Bone marrow (tissue), 2 donors: Measurements from ENCODE around the gene ZNF71.
"Not testable (repeated sequence)": the region's sequence is repeated elsewhere in the genome, so short reads cannot be mapped to it uniquely, and the experiment has no call there.

Experiments used
- DNase-seq, 2 donors: peaks; one replicate each; lab custom pipeline; 2025; lab: John Stamatoyannopoulos, UW

ZNF71 gene

DNA sequence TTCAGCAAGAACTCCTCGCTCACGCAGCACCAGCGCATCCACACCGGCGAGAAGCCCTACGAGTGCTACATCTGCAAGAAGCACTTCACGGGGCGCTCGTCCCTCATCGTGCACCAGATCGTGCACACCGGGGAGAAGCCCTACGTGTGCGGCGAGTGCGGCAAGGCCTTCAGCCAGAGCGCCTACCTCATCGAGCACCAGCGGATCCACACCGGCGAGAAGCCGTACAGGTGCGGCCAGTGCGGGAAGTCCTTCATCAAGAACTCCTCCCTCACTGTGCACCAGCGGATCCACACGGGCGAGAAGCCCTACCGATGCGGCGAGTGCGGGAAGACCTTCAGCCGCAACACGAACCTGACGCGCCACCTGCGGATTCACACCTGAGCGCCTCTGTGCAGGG lies 27.3 kb downstream of the ZNF71 start:
- DNase-seq: no peak

DNA sequence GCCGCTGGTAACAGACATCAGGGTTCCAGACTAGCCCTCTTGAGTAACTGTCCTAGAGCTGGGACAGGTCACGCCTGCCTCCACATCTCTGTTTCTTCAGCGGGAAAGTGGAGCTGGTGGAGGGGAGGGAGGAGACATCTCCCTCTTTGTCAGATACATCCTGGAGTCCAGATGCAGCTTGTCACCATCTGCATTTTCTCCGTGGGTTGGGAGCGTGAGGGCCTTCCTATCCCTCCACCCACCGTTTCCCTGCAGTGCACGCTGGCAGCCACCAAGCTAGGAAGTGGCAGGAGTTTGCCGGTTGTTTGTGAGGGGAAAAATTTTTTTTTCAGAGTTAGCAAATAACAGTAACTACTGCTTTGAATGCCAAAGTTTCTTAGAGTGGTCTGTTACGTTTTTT lies 27.9 kb downstream of the ZNF71 start:
- DNase-seq: no peak

DNA sequence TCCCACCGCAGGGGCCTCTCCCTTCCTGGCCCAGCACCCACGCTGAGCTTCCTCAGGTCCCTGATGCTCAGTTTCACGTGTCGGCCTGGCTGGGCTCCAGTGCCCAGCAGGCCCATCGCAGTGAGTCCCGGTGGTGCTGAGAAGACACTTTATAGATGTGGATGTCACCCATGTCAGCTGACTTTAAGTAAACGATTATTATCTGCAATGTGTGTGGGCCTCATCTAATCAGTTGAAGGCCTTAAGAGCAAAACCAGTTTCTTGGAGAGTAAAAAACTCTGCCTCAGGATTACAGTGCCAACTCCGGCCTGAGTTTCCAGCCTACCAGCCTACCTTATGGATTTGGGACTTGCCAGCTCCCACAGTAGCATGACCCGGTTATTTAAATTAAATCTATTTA lies 30.6 kb downstream of the ZNF71 start:
- DNase-seq: no peak

DNA sequence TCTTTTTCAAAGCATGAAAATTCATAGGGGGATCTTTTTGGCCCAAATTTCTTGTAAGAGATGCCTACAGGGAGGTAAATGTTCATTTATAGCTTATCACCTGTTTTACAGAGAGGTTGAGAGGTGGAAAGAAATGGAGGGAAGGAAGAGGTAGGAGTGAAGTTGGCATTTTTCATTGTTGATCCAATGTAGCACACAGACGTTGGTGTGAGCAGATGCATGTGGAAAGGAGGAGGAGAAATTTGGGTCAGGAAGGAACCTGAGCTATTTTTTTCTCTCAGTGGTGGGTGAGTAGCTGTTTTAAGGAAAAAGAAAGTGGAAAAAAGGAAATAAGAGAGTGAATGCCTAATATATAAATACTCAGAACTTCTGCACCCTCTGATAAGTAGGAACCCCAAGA lies 37.9 kb downstream of the ZNF71 start:
- no peak for DNase-seq

GRCh38 chr19:56637976-56638555 lies 43.0 kb downstream of the ZNF71 start:
- DNase-seq: no peak

- DNase-seq: no peak
These were observed 44.1 kb downstream of the ZNF71 start for GRCh38 chr19:56639217-56639616.

GRCh38 chr19:56642711-56643459 lies 47.8 kb downstream of the ZNF71 start, which contains the start of gene SMIM17:
TSS of gene SMIM17 (plus strand) at chr19:56643159. CDS start at chr19:56645668, 2,509 bp downstream.
- no peak for DNase-seq

DNA sequence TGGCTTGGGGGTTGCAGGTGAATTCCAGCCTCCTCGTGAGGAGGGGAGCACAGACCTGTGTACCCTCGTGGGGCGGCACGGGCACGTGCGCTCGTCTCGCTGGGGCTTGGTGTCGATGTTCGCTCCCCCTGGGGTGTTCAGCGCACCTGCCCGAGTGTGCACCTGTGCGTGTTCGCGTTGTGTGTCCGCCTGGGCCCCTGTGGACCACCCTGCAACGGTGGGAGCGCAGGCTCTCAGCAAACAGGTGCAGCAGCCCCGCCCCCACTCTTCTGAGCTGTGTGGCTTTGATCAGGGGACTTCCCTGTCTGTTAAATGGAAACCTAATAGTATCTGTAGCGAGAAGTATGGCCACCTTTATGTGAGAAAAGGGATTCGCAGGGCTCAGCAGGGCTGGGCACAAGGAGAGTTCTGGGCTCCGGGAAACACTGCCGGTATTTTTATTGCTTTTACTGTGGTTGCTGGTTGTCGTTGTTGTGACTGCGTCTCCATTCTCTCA lies 48.4 kb downstream of the ZNF71 start:
- no peak for DNase-seq

DNA sequence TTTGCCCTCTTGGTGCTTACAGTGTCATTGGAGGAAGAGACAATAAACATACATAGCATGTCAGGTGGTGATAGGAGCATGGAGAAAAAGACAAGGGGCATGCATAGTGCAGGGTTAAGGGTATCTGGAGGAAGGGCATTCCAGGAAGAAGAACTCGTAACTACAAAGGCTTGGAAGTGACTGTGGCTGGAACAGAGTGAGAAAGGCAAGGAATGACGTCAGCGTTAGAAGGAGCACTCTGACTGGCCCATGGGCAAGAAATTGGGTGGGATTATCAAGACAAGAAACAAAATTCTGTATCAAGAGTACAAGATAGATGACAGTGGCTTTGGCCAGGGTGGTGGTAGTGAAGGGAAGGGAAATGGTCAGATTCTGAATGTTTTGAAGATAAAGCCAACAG lies 59.0 kb downstream of the ZNF71 start:
- DNase-seq: no peak

DNA sequence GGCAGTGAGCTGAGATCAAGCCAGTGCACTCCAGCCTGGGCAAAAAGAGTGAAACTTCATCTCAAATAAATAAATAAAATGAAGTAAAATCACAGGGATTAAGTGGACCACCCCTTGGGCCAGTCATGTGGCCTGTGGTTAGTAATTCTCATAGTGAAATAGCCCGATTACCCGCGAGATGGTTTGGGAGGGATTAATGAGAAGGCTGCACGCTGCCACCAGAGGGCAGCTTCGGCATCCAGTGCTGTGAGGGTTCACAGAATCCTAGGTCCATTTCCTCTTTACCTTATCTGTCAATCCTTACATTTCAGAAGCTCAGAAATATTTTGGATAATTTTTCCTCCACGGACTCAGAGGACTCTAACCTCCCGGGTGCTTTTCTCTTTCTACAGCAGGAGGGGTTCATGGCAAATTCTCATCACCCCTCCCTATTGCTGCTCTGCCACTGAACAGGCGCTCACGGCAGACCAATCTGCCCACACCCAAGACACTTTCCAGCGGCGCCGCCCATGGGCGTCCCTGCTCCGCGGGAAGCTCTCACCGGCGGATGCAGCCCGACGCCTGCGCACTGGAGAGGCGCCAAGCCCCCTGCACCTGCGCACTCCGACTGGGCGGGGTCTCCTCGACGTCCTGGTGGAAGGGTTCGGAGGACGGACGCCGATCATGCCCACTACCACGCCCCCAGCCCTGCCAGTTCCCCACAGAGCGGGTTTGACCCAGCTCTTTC lies 65.4 kb downstream of the ZNF71 start:
- no peak for DNase-seq

DNA sequence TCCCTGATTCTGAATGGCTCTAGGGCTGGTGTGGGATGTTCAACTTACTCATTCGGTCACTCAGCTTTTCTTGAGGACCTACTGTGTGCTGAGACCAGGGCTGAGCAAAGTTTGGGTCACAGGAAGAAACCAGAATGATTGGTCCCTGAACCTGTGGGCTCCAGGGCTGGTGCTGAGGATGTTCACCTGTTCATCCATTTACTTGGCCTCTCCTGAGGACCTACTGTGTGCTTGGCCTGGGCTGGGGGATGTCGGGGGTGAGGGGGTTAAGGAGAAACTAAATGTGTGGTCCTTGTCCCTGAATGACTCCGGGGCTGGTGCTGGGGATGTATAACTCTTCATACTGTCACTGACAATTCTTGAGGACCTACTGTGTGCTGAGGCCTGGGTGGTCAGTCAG lies 66.1 kb downstream of the ZNF71 start:
- DNase-seq: no peak

DNA sequence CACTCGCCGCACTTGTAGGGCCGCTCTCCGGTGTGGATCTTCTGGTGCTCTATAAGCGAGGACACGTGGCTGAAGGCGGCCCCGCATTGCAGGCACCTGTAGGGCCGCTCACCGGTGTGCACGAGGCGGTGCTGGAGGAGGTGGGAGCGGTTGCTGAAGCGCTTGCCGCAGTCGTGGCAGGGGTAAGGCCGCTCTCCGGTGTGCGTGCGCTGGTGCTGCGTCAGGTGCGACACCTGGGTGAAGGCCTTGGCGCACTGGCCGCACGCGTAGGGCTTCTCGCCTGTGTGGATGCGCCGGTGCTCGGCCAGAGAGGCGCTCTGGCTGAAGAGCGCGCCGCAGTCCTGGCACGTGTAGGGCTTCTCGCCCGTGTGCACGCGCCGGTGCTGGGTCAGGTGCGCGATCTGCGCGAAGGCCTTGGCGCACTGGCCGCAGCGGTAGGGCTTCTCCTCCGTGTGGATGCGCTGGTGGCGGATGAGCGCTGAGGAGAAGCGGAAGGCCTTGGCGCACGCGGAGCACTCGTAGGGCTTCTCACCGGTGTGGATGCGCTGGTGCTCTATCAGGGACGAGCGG lies 68.9 kb downstream of the ZNF71 start:
- DNase-seq: no peak

DNA sequence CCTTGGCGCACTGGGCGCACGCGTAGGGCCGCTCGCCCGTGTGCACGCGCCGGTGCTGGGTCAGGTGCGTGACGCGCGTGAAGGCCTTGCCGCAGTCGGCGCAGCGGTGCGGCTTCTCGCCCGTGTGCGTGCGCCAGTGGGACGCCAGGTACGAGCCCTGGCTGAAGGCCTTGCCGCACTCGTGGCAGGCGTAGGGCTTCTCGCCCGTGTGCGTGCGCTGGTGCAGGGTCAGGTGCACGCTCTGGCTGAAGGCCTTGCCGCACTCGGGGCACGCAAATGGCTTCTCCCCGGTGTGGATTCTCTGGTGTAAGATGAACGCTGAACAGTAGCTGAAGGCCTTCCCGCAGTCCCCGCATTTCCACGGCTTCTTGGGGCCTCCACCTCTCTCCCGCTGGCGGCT lies 69.4 kb downstream of the ZNF71 start:
- DNase-seq: no peak

DNA sequence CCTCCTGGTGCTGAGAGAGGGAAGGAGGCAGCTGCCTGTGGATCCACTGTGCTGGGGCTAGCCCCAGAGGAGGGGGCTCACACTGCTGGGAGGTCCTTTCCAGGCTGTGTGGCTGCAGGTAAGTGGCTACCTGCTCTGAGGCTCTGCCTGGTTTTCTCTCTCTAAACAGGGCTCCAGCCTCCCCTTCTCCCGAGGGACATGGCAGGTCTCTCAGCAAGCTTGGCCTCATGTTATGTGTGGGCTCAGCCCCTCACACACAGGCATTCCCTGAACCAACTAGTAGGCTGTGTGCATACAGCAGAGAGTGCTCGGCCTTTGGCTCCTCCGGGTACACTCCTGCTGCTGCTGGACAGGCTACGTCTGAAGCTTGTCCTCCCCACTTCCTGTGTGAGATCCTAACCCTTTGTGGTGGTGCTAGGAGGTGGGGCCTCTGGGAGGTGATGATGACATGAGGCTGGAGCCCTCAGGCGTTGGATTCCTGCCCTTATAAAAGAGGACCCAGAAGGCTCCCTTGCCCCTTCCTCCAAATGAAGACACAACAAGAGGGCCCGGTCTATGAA lies 72.3 kb downstream of the ZNF71 start:
- DNase-seq: no peak

GRCh38 chr19:56668676-56669075 lies 73.6 kb downstream of the ZNF71 start:
- DNase-seq: no peak

DNA sequence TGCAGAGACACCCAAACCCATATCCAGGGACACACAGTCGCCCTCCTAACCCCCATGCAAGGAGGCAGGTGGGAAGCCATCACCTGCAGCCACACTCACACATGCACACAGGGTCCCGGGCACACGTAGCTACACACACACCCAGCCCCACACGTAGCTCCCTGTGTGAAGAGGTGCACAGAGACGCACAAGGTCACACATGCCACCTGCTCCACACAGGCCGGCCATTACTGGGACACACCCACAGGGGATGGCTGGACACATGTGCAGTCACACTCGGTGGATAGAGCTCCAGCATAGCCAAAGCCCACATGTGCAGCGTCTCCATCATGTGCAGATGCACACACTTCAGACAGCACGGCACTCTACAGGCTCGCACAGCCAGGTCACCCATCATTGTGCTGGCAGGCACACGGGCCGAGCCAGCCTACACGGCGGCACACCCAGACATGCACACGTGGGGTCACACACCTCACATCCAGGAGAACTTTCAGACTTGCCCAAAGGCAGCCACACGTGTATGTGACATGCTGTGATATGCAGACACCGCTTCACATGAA lies 75.4 kb downstream of the ZNF71 start:
- DNase-seq: no peak

- DNase-seq: no peak
These were observed 76.0 kb downstream of the ZNF71 start for GRCh38 chr19:56670961-56671612.

GRCh38 chr19:56671613-56671994 lies 76.5 kb downstream of the ZNF71 start, which contains the start of gene ZNF835:
TSS of gene ZNF835 (minus strand) at chr19:56671757. CDS start at chr19:56665198, 6,559 bp downstream.
- DNase-seq: no peak

GRCh38 chr19:56672610-56673009 lies 77.5 kb downstream of the ZNF71 start:
- DNase-seq: not testable (repeated sequence)
